GM20000 (cell line): ENCODE data around the gene RHBDD2.
"Not testable (repeated sequence)": the region's sequence is repeated elsewhere in the genome, so short reads cannot be mapped to it uniquely, and the experiment has no call there.

Source experiments
- DNase-seq: peaks from one replicate; pipeline ENCODE4 v3.0.0; 2012; ENCODE audit warnings: low spot score
- CTCF ChIP-seq: IDR thresholded peaks from 2 replicates; pipeline ENCODE4 v1.5.1; 2012; ENCODE audit warnings: mild to moderate bottlenecking, control low read depth; ENCODE audit errors: extremely low read depth, missing control alignments

RHBDD2 gene

GRCh38 chr7:75900617-75901315, 21.9 kb downstream of the RHBDD2 start:
- TF ChIP-seq CTCF: no peak

GRCh38 chr7:75905785-75906604, 27.2 kb downstream of the RHBDD2 start:
- no peak for DNase-seq
- no peak for TF ChIP-seq CTCF

More at GRCh38 chr7:75900617-75901315, 21.9 kb downstream of the RHBDD2 start:
- no peak for DNase-seq

GRCh38 chr7:75906991-75907667, 28.3 kb downstream of the RHBDD2 start:
- TF ChIP-seq CTCF: no peak
- DNase-seq: no peak

- DNase-seq: not testable (repeated sequence)
These were observed 28.8 kb downstream of the RHBDD2 start for GRCh38 chr7:75907668-75908039.

- no peak for DNase-seq
- TF ChIP-seq CTCF: no peak
These were observed 30.8 kb downstream of the RHBDD2 start for GRCh38 chr7:75909521-75910132.

GRCh38 chr7:75911186-75911585, 32.4 kb downstream of the RHBDD2 start:
- DNase-seq: not testable (repeated sequence)

GRCh38 chr7:75913437-75913836, 34.6 kb downstream of the RHBDD2 start:
- DNase-seq: no peak
- TF ChIP-seq CTCF: no peak

GRCh38 chr7:75914169-75914654, 35.4 kb downstream of the RHBDD2 start:
- DNase-seq: no peak

More at GRCh38 chr7:75914169-75914654, 35.4 kb downstream of the RHBDD2 start:
- TF ChIP-seq CTCF: no peak
